ENCODE data around the gene VPS9D1. TPM values are rescaled to one million over a fixed set of nuclear protein-coding genes. Genes with fewer than 3 reads are reported as not detected.
A peak's percentile ranks its signal among the peaks of the same experiment; 100 is the strongest.

Gene VPS9D1
- polyA plus RNA-seq, 2 of the 4 experiments (the other 2 are of a cell fraction), result 2.1 to 5.4 TPM

GRCh38 chr16:89748921-89749320 lies 28.2 kb upstream of the VPS9D1 start (continued):
- no peak for TF ChIP-seq NPAS2 (CRISPR knock-in tag; IDR thresholded peaks at IDR 0.05; ENCODE audit: borderline replicate concordance)

GRCh38 chr16:89748076-89748475 lies 27.4 kb upstream of the VPS9D1 start:
- H3K27ac ChIP-seq, result no peak overlapping the region
- TF ChIP-seq ZNF302 (CRISPR knock-in tag; IDR thresholded peaks at IDR 0.05) (no peak), HOXB5 (CRISPR knock-in tag; IDR thresholded peaks at IDR 0.05) (no peak), NR3C1 (IDR thresholded peaks at IDR 0.05) (no peak), SREBF2 (IDR thresholded peaks at IDR 0.05) (no peak), JUNB (IDR thresholded peaks at IDR 0.05) (no peak), PBX3 (IDR thresholded peaks at IDR 0.05) (no peak)
- no peak overlapping the region for H3K4me3 ChIP-seq
- no peak overlapping the region for H3K4me2 ChIP-seq
- DNase-seq (ENCODE audit: low read depth in 1 of 2, low spot score in 1 of 2) (no peak), FAIRE-seq (no peak), ATAC-seq (no peak)
- ChIA-PET CTCF (interaction anchor here (1.3 to 5.0 kb wide), 3 partner anchors 16 to 113 kb away, joined by 3 to 26 read pairs (median 5); no protein-coding TSS in a partner anchor), POLR2A (no interaction called here)
- H3K9me3 ChIP-seq, result no peaks in the 10 kb centered on the region
- WGBS (ENCODE audit: missing lambda C conversion rate), result 91% methylated on average over 9 of the region's 9 CpGs
- H3K4me1 ChIP-seq, result no peaks in the 10 kb centered on the region

GRCh38 chr16:89746043-89746442 lies 25.3 kb upstream of the VPS9D1 start:
- POLR2A ChIA-PET, result no interaction called here
- CTCF ChIA-PET, result interaction anchor here (1.0 to 5.0 kb wide), 3 partner anchors 47 to 115 kb away, joined by 3 to 26 read pairs (median 4); no protein-coding TSS in a partner anchor
- DNase-seq (ENCODE audit: low read depth in 1 of 2, low spot score in 1 of 2) (no peak), FAIRE-seq (no peak), ATAC-seq (0 out of 6 replicates have a peak, but pooled peaks of 1 of the 2 experiments have one; percentile 21)
- no peak overlapping the region for H3K27ac ChIP-seq
- no peak overlapping the region for H3K4me3 ChIP-seq
- 89% methylated on average over 10 of the region's 15 CpGs for WGBS (ENCODE audit: missing lambda C conversion rate)
- H3K4me2 ChIP-seq, result no peak overlapping the region
- H3K4me1 ChIP-seq, result no peaks in the 10 kb centered on the region
- TF ChIP-seq KDM1A (IDR thresholded peaks at IDR 0.05; ENCODE audit: low read depth), result no peak
- no peak for TF ChIP-seq TFCP2L1 (CRISPR knock-in tag; IDR thresholded peaks at IDR 0.05)
- TF ChIP-seq HEYL (CRISPR knock-in tag; IDR thresholded peaks at IDR 0.05), result no peak
- TF ChIP-seq GATA3 (IDR thresholded peaks at IDR 0.05; ENCODE audit: borderline replicate concordance), result no peak
- TF ChIP-seq EP300 (IDR thresholded peaks at IDR 0.05), result no peak
- TF ChIP-seq KDM5A (IDR thresholded peaks at IDR 0.05), result no peak
- no peak for TF ChIP-seq HOXA7 (CRISPR knock-in tag; IDR thresholded peaks at IDR 0.05)
- TF ChIP-seq ESRRA (IDR thresholded peaks at IDR 0.05; ENCODE audit: borderline replicate concordance, low read length), result no peak
- no peak for TF ChIP-seq RNF2 (IDR thresholded peaks at IDR 0.05; ENCODE audit: borderline replicate concordance, low read depth)
- TF ChIP-seq MAFK (IDR thresholded peaks at IDR 0.05; ENCODE audit: partially characterized antibody), result no peak
- H3K9me3 ChIP-seq, result no peaks in the 10 kb centered on the region

GRCh38 chr16:89744813-89745212 lies 24.1 kb upstream of the VPS9D1 start:
- no peaks in the 10 kb centered on the region for H3K9me3 ChIP-seq
- 0 out of 6 replicates have a peak, but pooled peaks have one; percentile 5 to 28 for ATAC-seq
- POLR2A ChIA-PET, result no interaction called here
- no peak overlapping the region for H3K27ac ChIP-seq
- CTCF ChIA-PET, result interaction anchor here (1.0 to 5.0 kb wide), 3 partner anchors 39 to 116 kb away, joined by 3 to 26 read pairs (median 4); no protein-coding TSS in a partner anchor
- 94% methylated on average over 14 of the region's 16 CpGs for WGBS (ENCODE audit: missing lambda C conversion rate)
- no peak for DNase-seq (ENCODE audit: low read depth in 1 of 2, low spot score in 1 of 2)
- no peak overlapping the region for H3K4me2 ChIP-seq
- no peak overlapping the region for H3K4me3 ChIP-seq
- TF ChIP-seq FOXS1 (CRISPR knock-in tag; IDR thresholded peaks at IDR 0.05), result no peak
- TF ChIP-seq REST (IDR thresholded peaks at IDR 0.05), result no peak
- no peak for TF ChIP-seq POLR2AphosphoS2 (conservative IDR thresholded peaks at IDR 0.05; ENCODE audit: low read length)
- no peak for TF ChIP-seq NFE2L2 (conservative IDR thresholded peaks at IDR 0.05; ENCODE audit: low read length)
- TF ChIP-seq MAZ (IDR thresholded peaks at IDR 0.05; ENCODE audit: borderline replicate concordance, low read depth, low read length), result no peak
- no peak for TF ChIP-seq RAD21 (conservative IDR thresholded peaks at IDR 0.05 in 1 of 2, IDR thresholded peaks at IDR 0.05 in 1 of 2)
- no peak for TF ChIP-seq MAX (IDR thresholded peaks at IDR 0.05)
- TF ChIP-seq FOSL2 (IDR thresholded peaks at IDR 0.05), result no peak
- no peak for TF ChIP-seq FOSL2 (CRISPR knock-in tag; IDR thresholded peaks at IDR 0.05)
- TF ChIP-seq TFCP2L1 (CRISPR knock-in tag; IDR thresholded peaks at IDR 0.05), result no peak
- no peak for TF ChIP-seq E2F6 (IDR thresholded peaks at IDR 0.05; ENCODE audit: borderline replicate concordance, low read depth)
- no peak for TF ChIP-seq CHD2 (IDR thresholded peaks at IDR 0.05; ENCODE audit: low read length, partially characterized antibody)
- TF ChIP-seq RNF2 (IDR thresholded peaks at IDR 0.05; ENCODE audit: borderline replicate concordance, low read depth), result no peak
- TF ChIP-seq JUN (IDR thresholded peaks at IDR 0.05), result no peak
- FAIRE-seq, result no peak
- no peaks in the 10 kb centered on the region for H3K4me1 ChIP-seq

All from A549 (cell line).